ENCODE measurements around the gene ZBTB14. TPM values are rescaled to one million over a fixed set of nuclear protein-coding genes. Genes with fewer than 3 reads are reported as not detected.

Gene ZBTB14
- total RNA-seq: 10 to 100 TPM in 2 of 3 donors, 1 to 10 TPM in 1; 9.1 to 15.1 (median 10.7) TPM
- long read RNA-seq, donor 1, transcript ZBTB14-202 (3 exons, 1,814 nt): minor isoform, 5 of 21 reads
- long read RNA-seq, donor 1, transcript ZBTB14-203 (4 exons, 442 nt): major isoform, 9 of 21 reads
- long read RNA-seq, donor 1, partial matches to known transcripts: 1 of 21 reads
- long read RNA-seq, donor 1, other reads (novel, unspliced or antisense): 4 of 21 reads
- long read RNA-seq, donor 2: 0 reads

DNA sequence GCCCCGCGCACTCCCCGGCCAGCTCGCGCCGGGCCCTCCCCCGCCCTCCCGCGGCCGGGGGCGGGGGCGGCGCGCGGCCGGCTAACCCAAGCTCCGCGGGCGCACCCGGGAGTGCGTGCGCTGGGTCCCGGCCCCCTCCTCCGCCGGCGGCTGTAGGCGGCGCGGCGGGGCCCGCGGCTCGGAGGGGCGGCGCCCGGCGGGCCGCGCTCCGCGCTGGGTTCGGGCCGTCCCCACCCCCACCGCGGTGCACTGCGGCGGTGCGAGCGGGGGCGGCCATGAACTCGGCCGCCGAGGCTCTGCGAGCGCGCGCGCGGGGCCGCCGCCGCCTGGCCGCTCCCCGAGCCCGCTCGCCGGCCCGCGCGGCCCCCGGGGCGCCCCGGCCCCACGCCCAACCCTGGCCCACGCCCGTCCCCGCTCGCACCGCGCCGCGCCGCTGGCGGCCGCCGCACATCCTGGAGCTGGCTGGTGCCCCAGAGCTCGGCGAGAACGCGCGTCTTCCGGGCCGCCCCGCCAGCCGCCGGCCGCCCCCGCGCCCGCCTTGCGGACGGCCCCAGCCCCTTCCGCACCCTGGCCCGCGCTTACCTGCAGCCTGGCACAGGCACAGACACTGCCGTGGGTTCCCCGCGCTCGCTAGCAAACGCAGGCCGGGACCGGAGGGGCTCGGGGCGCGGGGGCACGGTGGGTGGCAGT is at the start of gene ZBTB14:
ZBTB14 (minus strand) TSS at position 496 of the 690 bp plus-strand sequence. CDS start 2,480 bp downstream, outside the sequence.
- peak; percentile 45 for ATAC-seq
- peak within 1 kb of the TSS; percentile 67 for H3K4me3 ChIP-seq
- intact Hi-C loops (cut with DNase I, micrococcal nuclease): loop anchor here in 1 of 2 donors (5.0 kb wide), 1 partner anchor 58 kb away; no protein-coding TSS in a partner anchor
- peaks cover 8% of the 10 kb centered on the region for H3K4me1 ChIP-seq (ENCODE audit: low read depth)
- H3K9me3 ChIP-seq: no peaks in the 10 kb centered on the region
- TF ChIP-seq, protein P1, sequence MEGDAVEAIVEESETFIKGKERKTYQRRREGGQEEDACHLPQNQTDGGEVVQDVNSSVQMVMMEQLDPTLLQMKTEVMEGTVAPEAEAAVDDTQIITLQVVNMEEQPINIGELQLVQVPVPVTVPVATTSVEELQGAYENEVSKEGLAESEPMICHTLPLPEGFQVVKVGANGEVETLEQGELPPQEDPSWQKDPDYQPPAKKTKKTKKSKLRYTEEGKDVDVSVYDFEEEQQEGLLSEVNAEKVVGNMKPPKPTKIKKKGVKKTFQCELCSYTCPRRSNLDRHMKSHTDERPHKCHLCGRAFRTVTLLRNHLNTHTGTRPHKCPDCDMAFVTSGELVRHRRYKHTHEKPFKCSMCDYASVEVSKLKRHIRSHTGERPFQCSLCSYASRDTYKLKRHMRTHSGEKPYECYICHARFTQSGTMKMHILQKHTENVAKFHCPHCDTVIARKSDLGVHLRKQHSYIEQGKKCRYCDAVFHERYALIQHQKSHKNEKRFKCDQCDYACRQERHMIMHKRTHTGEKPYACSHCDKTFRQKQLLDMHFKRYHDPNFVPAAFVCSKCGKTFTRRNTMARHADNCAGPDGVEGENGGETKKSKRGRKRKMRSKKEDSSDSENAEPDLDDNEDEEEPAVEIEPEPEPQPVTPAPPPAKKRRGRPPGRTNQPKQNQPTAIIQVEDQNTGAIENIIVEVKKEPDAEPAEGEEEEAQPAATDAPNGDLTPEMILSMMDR (IDR thresholded peaks at IDR 0.05): no peak
- H3K36me3 ChIP-seq (ENCODE audit: low read depth): no peaks in the 10 kb centered on the region
- DNase-seq: peak; percentile 65 to 86 (median 83)

GRCh38 chr18:5339202-5339834 is 43.8 kb upstream of the ZBTB14 start:
- DNase-seq (no peak), ATAC-seq (no peak)
- no peak overlapping the region for H3K4me3 ChIP-seq
- intact Hi-C loops (cut with DNase I, micrococcal nuclease): no loop called here
- H3K9me3 ChIP-seq: no peaks in the 10 kb centered on the region
- H3K4me1 ChIP-seq (ENCODE audit: low read depth): no peaks in the 10 kb centered on the region
- TF ChIP-seq, protein P1 (IDR thresholded peaks at IDR 0.05): no peak
- no peaks in the 10 kb centered on the region for H3K36me3 ChIP-seq (ENCODE audit: low read depth)

DNA sequence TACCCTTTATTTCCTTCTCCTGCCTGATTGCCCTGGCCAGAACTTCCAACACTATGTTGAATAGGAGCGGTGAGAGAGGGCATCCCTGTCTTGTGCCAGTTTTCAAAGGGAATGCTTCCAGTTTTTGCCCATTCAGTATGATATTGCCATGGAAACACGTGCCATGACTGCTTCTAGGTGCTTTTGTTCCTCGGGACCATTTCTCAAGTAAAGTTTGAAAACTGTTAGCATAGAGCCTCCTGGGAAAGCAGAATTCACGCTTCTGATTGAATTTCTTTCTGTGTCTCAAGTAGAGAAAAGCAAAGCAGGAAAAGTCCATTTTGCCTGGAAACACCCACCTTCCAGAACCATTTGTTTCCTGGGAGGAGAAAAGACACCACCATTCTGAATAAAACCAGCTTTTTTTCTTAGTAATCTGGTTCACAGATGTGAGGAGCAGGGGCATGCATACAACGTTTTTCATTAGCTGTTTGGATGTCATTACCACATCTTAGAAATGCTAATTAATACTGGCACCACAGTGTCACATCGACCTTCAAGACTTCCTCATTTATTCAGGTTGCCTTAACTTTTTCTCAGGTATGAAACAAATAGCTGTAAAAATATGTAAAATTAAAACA is 39.0 kb upstream of the ZBTB14 start:
- H3K36me3 ChIP-seq (ENCODE audit: low read depth): no peaks in the 10 kb centered on the region
- H3K4me1 ChIP-seq (ENCODE audit: low read depth): no peaks in the 10 kb centered on the region
- no peaks in the 10 kb centered on the region for H3K9me3 ChIP-seq
- intact Hi-C loops (cut with DNase I, micrococcal nuclease): no loop called here
- DNase-seq (no peak), ATAC-seq (no peak)
- H3K4me3 ChIP-seq: no peak overlapping the region
- TF ChIP-seq, protein P1 (IDR thresholded peaks at IDR 0.05): no peak

- ATAC-seq: no peak
- DNase-seq: no peak
- Histone ChIP-seq H3K9me3 (no peaks in the 10 kb centered on the region), H3K4me1 (ENCODE audit: low read depth) (no peaks in the 10 kb centered on the region), H3K4me3 (no peak overlapping the region), H3K36me3 (ENCODE audit: low read depth) (no peaks in the 10 kb centered on the region)
- TF ChIP-seq, protein P1 (IDR thresholded peaks at IDR 0.05): no peak
- intact Hi-C loops (cut with DNase I, micrococcal nuclease): no loop called here
These were observed 22.7 kb upstream of the ZBTB14 start for GRCh38 chr18:5318061-5318700.

GRCh38 chr18:5317186-5317585 is 21.7 kb upstream of the ZBTB14 start:
- intact Hi-C loops (cut with DNase I, micrococcal nuclease): no loop called here
- H3K4me3 ChIP-seq: no peak overlapping the region
- no peaks in the 10 kb centered on the region for H3K4me1 ChIP-seq (ENCODE audit: low read depth)
- TF ChIP-seq, protein P1 (IDR thresholded peaks at IDR 0.05): no peak
- H3K9me3 ChIP-seq: no peaks in the 10 kb centered on the region
- DNase-seq (no peak), ATAC-seq (no peak)
- no peaks in the 10 kb centered on the region for H3K36me3 ChIP-seq (ENCODE audit: low read depth)

All from mucosa of descending colon (tissue), 3 donors.